Chondrocyte (in vitro differentiated cells): ENCODE measurements around the gene PTPN21. TPM values are rescaled to one million over a fixed set of nuclear protein-coding genes. Genes with fewer than 3 reads are reported as not detected.

Experiments used
- DNase-seq: peaks from one replicate; pipeline ENCODE4 v3.0.0; 2021; ENCODE audit warnings: mixed read lengths, low spot score
- H3K27ac Mint-ChIP-seq: one replicate; pipeline ENCODE4 v1.8.0; 2021; ENCODE audit warnings: mild to moderate bottlenecking, moderate library complexity, mixed read lengths; ENCODE audit not compliant: unreplicated experiment
- H3K27me3 Mint-ChIP-seq: 2 replicates; pipeline ENCODE4 v1.8.0; 2021; ENCODE audit warnings: low read depth, mixed read lengths
- H3K36me3 Mint-ChIP-seq: 2 replicates; pipeline ENCODE4 v1.8.0; 2021; ENCODE audit warnings: low read depth, mixed read lengths
- H3K4me1 Mint-ChIP-seq: 2 replicates; pipeline ENCODE4 v1.8.0; 2021; ENCODE audit warnings: low read depth, mild to moderate bottlenecking, mixed read lengths
- H3K4me3 Mint-ChIP-seq: one replicate; pipeline ENCODE4 v1.8.0; 2021; ENCODE audit warnings: mild to moderate bottlenecking, moderate library complexity, mixed read lengths; ENCODE audit not compliant: unreplicated experiment
- H3K9me3 Mint-ChIP-seq: 2 replicates; pipeline ENCODE4 v1.8.0; 2021; ENCODE audit warnings: low read depth, mixed read lengths
- total RNA-seq: library from RNA; stranded (reverse); gene quantifications from 3 replicates; pipeline ENCODE4 v1.2.1, GENCODE V29; 2021
- TF ChIP-seq, protein P1 (sequence below): fragments of 200-600 bp; sonication (generic); IDR thresholded peaks from 2 replicates; pipeline ENCODE4 v1.5.0; 2021; ENCODE audit warnings: antibody characterized with exemption, mild to moderate bottlenecking, moderate library complexity

PTPN21 gene
- total RNA-seq, 1 donor from 2014 or later = 40.0 TPM

DNA sequence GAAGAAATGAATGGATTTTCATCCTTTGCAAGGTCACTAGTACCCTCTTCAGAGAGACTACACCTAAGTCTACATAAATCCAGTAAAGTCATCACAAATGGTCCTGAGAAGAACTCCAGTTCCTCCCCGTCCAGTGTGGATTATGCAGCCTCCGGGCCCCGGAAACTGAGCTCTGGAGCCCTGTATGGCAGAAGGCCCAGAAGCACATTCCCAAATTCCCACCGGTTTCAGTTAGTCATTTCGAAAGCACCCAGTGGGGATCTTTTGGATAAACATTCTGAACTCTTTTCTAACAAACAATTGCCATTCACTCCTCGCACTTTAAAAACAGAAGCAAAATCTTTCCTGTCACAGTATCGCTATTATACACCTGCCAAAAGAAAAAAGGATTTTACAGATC is 128.5 kb downstream of the PTPN21 start:
- TF ChIP-seq, protein P1, sequence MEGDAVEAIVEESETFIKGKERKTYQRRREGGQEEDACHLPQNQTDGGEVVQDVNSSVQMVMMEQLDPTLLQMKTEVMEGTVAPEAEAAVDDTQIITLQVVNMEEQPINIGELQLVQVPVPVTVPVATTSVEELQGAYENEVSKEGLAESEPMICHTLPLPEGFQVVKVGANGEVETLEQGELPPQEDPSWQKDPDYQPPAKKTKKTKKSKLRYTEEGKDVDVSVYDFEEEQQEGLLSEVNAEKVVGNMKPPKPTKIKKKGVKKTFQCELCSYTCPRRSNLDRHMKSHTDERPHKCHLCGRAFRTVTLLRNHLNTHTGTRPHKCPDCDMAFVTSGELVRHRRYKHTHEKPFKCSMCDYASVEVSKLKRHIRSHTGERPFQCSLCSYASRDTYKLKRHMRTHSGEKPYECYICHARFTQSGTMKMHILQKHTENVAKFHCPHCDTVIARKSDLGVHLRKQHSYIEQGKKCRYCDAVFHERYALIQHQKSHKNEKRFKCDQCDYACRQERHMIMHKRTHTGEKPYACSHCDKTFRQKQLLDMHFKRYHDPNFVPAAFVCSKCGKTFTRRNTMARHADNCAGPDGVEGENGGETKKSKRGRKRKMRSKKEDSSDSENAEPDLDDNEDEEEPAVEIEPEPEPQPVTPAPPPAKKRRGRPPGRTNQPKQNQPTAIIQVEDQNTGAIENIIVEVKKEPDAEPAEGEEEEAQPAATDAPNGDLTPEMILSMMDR = no peak
- H3K4me3 Mint-ChIP-seq = no peak overlapping the region
- peaks cover 13% of the 10 kb centered on the region for H3K36me3 Mint-ChIP-seq
- no peaks in the 10 kb centered on the region for H3K9me3 Mint-ChIP-seq
- no peak for DNase-seq
- H3K27ac Mint-ChIP-seq = peak overlapping the region; percentile 36
- no peaks in the 10 kb centered on the region for H3K27me3 Mint-ChIP-seq
- no peaks in the 10 kb centered on the region for H3K4me1 Mint-ChIP-seq

DNA sequence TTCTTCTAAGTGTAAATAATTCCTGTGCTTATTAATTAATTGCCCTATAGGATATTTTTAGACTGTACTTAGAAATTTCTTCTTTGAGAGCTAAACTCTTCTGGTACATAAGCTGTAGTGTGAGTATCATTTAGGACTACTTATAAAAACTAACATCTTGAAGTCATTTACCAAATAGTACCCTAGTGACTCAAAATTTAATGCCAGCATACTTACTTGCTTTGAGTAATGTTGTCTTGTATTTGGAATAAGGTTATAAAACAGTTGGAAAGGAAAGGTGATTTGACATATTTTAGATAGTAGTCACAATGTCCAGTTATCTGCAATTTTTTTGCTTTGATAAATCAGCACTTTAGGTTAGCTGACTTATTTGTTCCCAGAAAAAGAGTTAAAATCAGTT is 130.2 kb downstream of the PTPN21 start:
- Mint-ChIP-seq H3K4me1 (no peaks in the 10 kb centered on the region), H3K27me3 (no peaks in the 10 kb centered on the region), H3K4me3 (no peak overlapping the region), H3K36me3 (peaks cover 10% of the 10 kb centered on the region), H3K27ac (no peak overlapping the region), H3K9me3 (no peaks in the 10 kb centered on the region)
- DNase-seq = no peak
- TF ChIP-seq, protein P1 = no peak

DNA sequence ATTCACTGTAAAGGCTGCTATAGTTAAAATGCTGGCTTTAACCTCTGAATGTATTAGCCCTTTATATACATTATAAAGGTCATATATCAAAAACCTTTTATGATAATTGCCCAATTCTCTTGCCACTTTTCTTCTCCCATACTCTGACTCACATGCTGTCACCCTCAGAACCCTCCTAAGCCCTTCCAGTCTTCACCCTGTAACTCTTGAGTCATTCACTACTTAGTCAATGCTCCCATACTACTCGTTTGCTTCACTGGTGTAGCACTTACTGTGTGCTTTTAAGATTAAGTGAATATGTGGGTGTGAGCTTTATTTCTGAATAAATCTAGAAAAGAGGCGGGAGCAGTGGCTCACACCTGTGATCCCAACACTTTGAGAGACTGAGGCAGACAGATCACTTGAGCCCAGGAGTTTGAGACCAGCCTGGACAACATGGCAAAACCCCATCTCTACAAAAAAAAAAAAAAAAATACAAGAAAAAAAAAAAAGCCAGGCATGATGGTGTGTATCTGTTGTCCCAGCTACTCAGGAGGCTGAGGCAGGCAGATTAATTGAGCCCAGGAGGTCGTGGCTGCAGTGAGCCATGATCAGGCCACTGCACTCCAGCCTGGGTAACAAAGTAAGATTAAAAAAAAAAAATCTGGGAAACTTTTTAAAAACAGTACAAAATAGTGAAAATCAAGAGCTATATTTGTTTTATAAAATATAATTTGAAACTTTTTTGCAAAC is 131.7 kb downstream of the PTPN21 start:
- Mint-ChIP-seq H3K27me3 (no peaks in the 10 kb centered on the region), H3K27ac (no peak overlapping the region), H3K4me1 (no peaks in the 10 kb centered on the region), H3K4me3 (no peak overlapping the region), H3K36me3 (peaks cover 14% of the 10 kb centered on the region), H3K9me3 (peaks cover under 1% of the 10 kb centered on the region)
- no peak for DNase-seq
- TF ChIP-seq, protein P1 = no peak

DNA sequence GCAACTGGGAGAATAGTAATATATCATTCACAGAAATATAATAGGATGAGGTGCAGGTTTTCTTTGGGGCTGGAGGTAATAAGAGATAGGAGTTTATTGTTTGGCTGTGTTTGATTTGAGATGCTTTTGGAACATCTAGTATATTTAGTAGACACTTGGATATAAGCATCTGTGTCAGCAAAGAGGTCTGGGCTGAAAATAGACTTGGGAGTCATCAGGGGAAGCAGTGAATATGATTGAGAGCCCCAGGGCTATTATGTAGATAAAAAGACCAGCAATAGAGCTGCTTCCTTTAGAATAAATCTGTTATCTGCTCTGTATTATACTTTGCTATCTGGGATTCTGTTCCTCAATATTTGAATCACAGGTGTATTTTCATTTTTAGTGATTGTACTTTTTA is 132.8 kb downstream of the PTPN21 start:
- Mint-ChIP-seq H3K36me3 (peaks cover 25% of the 10 kb centered on the region), H3K9me3 (peaks cover 10% of the 10 kb centered on the region), H3K27me3 (no peaks in the 10 kb centered on the region), H3K27ac (no peak overlapping the region), H3K4me1 (no peaks in the 10 kb centered on the region), H3K4me3 (no peak overlapping the region)
- no peak for DNase-seq
- TF ChIP-seq, protein P1 = no peak

DNA sequence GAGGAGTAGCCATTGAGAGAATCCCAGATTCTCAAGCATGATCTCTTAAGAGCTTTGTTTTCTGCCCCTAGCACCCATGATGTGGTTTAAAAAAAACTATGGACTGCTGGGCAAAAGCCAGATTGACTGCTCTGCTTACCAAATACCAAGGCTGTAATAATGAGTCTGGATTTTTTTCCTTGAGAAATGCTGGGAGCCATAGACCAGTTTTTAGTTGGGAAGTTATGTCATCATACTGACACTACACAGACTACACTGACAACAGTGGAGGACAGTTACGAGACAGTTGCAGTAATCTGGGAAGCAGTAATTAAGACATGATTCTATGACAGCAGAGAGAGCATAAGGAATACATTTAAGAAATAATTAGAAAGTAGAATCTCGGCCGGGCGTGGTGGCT is 133.5 kb downstream of the PTPN21 start:
- TF ChIP-seq, protein P1 = no peak
- Mint-ChIP-seq H3K4me3 (no peak overlapping the region), H3K27ac (no peak overlapping the region), H3K36me3 (peaks cover 24% of the 10 kb centered on the region), H3K4me1 (no peaks in the 10 kb centered on the region), H3K27me3 (no peaks in the 10 kb centered on the region), H3K9me3 (peaks cover 10% of the 10 kb centered on the region)
- DNase-seq = no peak
